H9 (cell line): ENCODE results near the gene SPATA1. TPM values are rescaled to one million over a fixed set of nuclear protein-coding genes. Genes with fewer than 3 reads are reported as not detected.

Experiments
- DNase-seq: peaks from one replicate; pipeline ENCODE4 v3.0.0-alpha.2; 2017
- H2AFZ ChIP-seq: one replicate; pipeline ENCODE4 v1.6.1; 2013; ENCODE audit warnings: mild to moderate bottlenecking, low read length, control low read depth, moderate library complexity
- H2AK5ac ChIP-seq: 2 replicates; pipeline ENCODE4 v1.6.1; 2013; ENCODE audit warnings: low read length, control low read depth, mixed read lengths; ENCODE audit not compliant: insufficient read length
- H2BK120ac ChIP-seq: one replicate; pipeline ENCODE4 v1.6.1; 2013; ENCODE audit warnings: low read depth, mild to moderate bottlenecking, low read length, control low read depth, inconsistent platforms; ENCODE audit not compliant: poor library complexity, severe bottlenecking
- H2BK12ac ChIP-seq: 2 replicates; pipeline ENCODE4 v1.6.1; 2013; ENCODE audit warnings: low read length, control low read depth, mixed read lengths, low read depth; ENCODE audit not compliant: insufficient read length
- H2BK15ac ChIP-seq: 2 replicates; pipeline ENCODE4 v1.6.1; 2013; ENCODE audit warnings: low read depth, low read length, control low read depth
- H2BK20ac ChIP-seq: one replicate; pipeline ENCODE4 v1.6.1; 2013; ENCODE audit warnings: low read depth, mild to moderate bottlenecking, low read length, control low read depth, inconsistent platforms; ENCODE audit not compliant: poor library complexity, severe bottlenecking
- H2BK5ac ChIP-seq: 2 replicates; pipeline ENCODE4 v1.6.1; 2013; ENCODE audit warnings: low read length, control low read depth, mixed read lengths; ENCODE audit not compliant: insufficient read length
- H3K14ac ChIP-seq: 2 replicates; pipeline ENCODE4 v1.6.1; 2013; ENCODE audit warnings: low read length, control low read depth; ENCODE audit not compliant: insufficient read depth
- H3K18ac ChIP-seq: 2 replicates; pipeline ENCODE4 v1.6.1; 2013; ENCODE audit warnings: low read depth, mild to moderate bottlenecking, mixed read lengths, low read length, control low read depth; ENCODE audit not compliant: insufficient read length
- H3K23ac ChIP-seq: 2 replicates; pipeline ENCODE4 v1.6.1; 2013; ENCODE audit warnings: low read length, control low read depth, mixed read lengths, low read depth; ENCODE audit not compliant: insufficient read length
- H3K23me2 ChIP-seq: 2 replicates; pipeline ENCODE4 v1.6.1; 2013; ENCODE audit warnings: low read depth, mild to moderate bottlenecking, mixed read lengths, low read length, control low read depth; ENCODE audit not compliant: insufficient read length, poor library complexity, severe bottlenecking
- H3K27ac ChIP-seq: 2 replicates; pipeline ENCODE4 v1.5.1; 2013; ENCODE audit warnings: low read length, control low read depth, mixed read lengths, low read depth; ENCODE audit not compliant: insufficient read length
- H3K27me3 ChIP-seq: 2 replicates; pipeline ENCODE4 v1.6.1; 2013; ENCODE audit warnings: low read length, control low read depth, inconsistent platforms; ENCODE audit not compliant: insufficient read depth
- H3K4ac ChIP-seq: 2 replicates; pipeline ENCODE4 v1.6.1; 2013; ENCODE audit warnings: low read depth, mild to moderate bottlenecking, control low read depth, inconsistent platforms, low read length, moderate library complexity
- H3K4me1 ChIP-seq: 2 replicates; pipeline ENCODE4 v1.6.1; 2013; ENCODE audit warnings: low read length, control low read depth, inconsistent platforms; ENCODE audit not compliant: insufficient read depth
- H3K4me2 ChIP-seq: 2 replicates; pipeline ENCODE4 v1.6.1; 2013; ENCODE audit warnings: low read length, control low read depth, mixed read lengths; ENCODE audit not compliant: insufficient read length, insufficient read depth
- H3K56ac ChIP-seq: 2 replicates; pipeline ENCODE4 v1.6.1; 2013; ENCODE audit warnings: low read depth, mild to moderate bottlenecking, mixed read lengths, low read length, control low read depth; ENCODE audit not compliant: insufficient read length
- H3K79me1 ChIP-seq: 2 replicates; pipeline ENCODE4 v1.6.1; 2013; ENCODE audit warnings: low read depth, mild to moderate bottlenecking, moderate library complexity, low read length, control low read depth, inconsistent platforms; ENCODE audit not compliant: insufficient read depth, poor library complexity, severe bottlenecking
- H3K79me2 ChIP-seq: 2 replicates; pipeline ENCODE4 v1.6.1; 2013; ENCODE audit warnings: low read length, control low read depth, inconsistent platforms; ENCODE audit not compliant: insufficient read depth
- H3K9ac ChIP-seq: 2 replicates; pipeline ENCODE4 v1.6.1; 2013; ENCODE audit warnings: low read length, control low read depth, mixed read lengths; ENCODE audit not compliant: insufficient read length; ENCODE audit errors: extremely low read depth
- H3K9me3 ChIP-seq: one replicate; pipeline ENCODE4 v1.6.1; 2013; ENCODE audit warnings: low read depth, low read length, inconsistent platforms; ENCODE audit not compliant: control insufficient read depth
- H3T11ph ChIP-seq: one replicate; pipeline ENCODE4 v1.6.1; 2013; ENCODE audit warnings: mild to moderate bottlenecking, low read length, control low read depth, inconsistent platforms
- H4K20me1 ChIP-seq: one replicate; pipeline ENCODE4 v1.6.1; 2013; ENCODE audit not compliant: control insufficient read depth, insufficient read length, insufficient read depth
- H4K5ac ChIP-seq: 2 replicates; pipeline ENCODE4 v1.6.1; 2013; ENCODE audit warnings: low read depth, mild to moderate bottlenecking, mixed read lengths, low read length, control low read depth; ENCODE audit not compliant: insufficient read length
- H4K8ac ChIP-seq: replicated peaks from 2 replicates; pipeline ENCODE4 v1.6.1; 2013; ENCODE audit warnings: low read length, control low read depth, mixed read lengths, low read depth; ENCODE audit not compliant: insufficient read length
- H4K91ac ChIP-seq: 2 replicates; pipeline ENCODE4 v1.6.1; 2013; ENCODE audit warnings: low read depth, mild to moderate bottlenecking, moderate library complexity, mixed read lengths, low read length, control low read depth; ENCODE audit not compliant: insufficient read length
- H3K27ac Mint-ChIP-seq, 3 experiments: 2 replicates in 2 of 3; 3 replicates in 1 of 3; pipeline ENCODE4 v1.8.0; 2020 to 2021; ENCODE audit warnings: mixed read lengths in 3 of 3, mild to moderate bottlenecking in 1 of 3, moderate library complexity in 1 of 3
- H3K27me3 Mint-ChIP-seq: 2 replicates; pipeline ENCODE4 v1.8.0; 2021; ENCODE audit warnings: low read depth, mild to moderate bottlenecking, moderate library complexity, mixed read lengths
- H3K36me3 Mint-ChIP-seq, 3 experiments: 2 replicates in 2 of 3; 3 replicates in 1 of 3; pipeline ENCODE4 v1.8.0; 2020 to 2021; ENCODE audit warnings: low read depth in 3 of 3, mixed read lengths in 3 of 3; ENCODE audit not compliant: insufficient read depth in 1 of 3
- H3K4me1 Mint-ChIP-seq, 2 experiments: 2 replicates each; pipeline ENCODE4 v1.8.0; 2020; ENCODE audit warnings: mixed read lengths in 2 of 2
- H3K4me3 Mint-ChIP-seq, 2 experiments: 2 replicates in 1 of 2; 3 replicates in 1 of 2; pipeline ENCODE4 v1.8.0; 2020 to 2021; ENCODE audit warnings: mild to moderate bottlenecking in 2 of 2, mixed read lengths in 2 of 2, moderate library complexity in 1 of 2
- H3K9me3 Mint-ChIP-seq, 2 experiments: 2 replicates in 1 of 2; 3 replicates in 1 of 2; pipeline ENCODE4 v1.8.0; 2020; ENCODE audit warnings: mild to moderate bottlenecking in 2 of 2, mixed read lengths in 2 of 2, moderate library complexity in 1 of 2
- WGBS: extraction: QIAGEN DNeasy Blood & Tissue Kit; methylation state at CpG from one replicate; pipeline ENCODE4 v1.1.7; 2013; ENCODE audit warnings: missing lambda C conversion rate, low lambda C conversion rate, mixed read lengths; ENCODE audit not compliant: insufficient read length; ENCODE audit errors: extremely low coverage; 5-methylcytosine and 5-hydroxymethylcytosine counted together
- total RNA-seq: library from RNA; stranded (reverse); gene quantifications from 2 replicates; pipeline ENCODE4 v1.2.1, GENCODE V29; 2021
- TF ChIP-seq, protein P1 (sequence below): fragments of 200-600 bp; sonication (generic); conservative IDR thresholded peaks from 3 replicates; pipeline ENCODE4 v1.8.0; 2021; ENCODE audit warnings: antibody characterized with exemption, mild to moderate bottlenecking

The SPATA1 gene
- total RNA-seq, 1 experiment from 2014 or later, result not detected

DNA sequence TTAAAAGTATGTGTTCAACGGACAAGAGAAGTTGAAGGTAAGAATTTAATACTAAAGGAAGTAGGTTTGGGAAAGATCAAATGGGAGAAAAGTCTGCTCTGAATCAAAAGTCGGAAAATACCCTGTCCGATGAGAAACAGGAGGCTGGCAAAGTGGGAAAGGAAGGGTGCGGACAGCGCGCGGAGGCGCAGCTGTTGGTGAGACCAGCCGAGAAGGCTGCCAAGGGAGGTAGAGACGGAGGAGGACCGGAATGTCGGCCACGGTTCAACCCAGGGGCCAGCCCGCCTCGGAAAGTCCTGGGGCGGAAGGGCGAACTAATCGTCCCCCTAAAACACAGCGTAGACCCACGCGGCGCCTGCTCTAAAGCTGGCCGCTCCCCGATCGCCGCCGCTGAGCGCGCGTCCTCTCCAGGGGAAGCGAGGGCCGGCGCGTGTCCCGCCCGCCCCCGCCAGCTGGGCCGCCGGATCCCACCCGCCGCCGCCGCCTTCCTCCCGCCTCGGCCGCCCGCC lies 639 bp upstream of the SPATA1 start:
- peaks cover 16 to 18% of the 10 kb centered on the region in 2 experiments for H3K9me3 Mint-ChIP-seq
- no CpG with 5 or more reads among the region's 47 CpGs for WGBS
- H3K27me3 ChIP-seq, result no peaks in the 10 kb centered on the region
- H3K27me3 Mint-ChIP-seq, result no peaks in the 10 kb centered on the region; the same call in 1 of the 2 replicates
- no peak overlapping the region for H4K8ac ChIP-seq
- H2BK15ac ChIP-seq, result no peak overlapping the region
- H3K9me3 ChIP-seq, result no peaks in the 10 kb centered on the region
- H3K14ac ChIP-seq, result peak overlapping the region; percentile 96; the same call in 1 of the 2 replicates
- no peaks in the 10 kb centered on the region for H4K20me1 ChIP-seq
- H3T11ph ChIP-seq, result no peak overlapping the region
- H3K27ac Mint-ChIP-seq, result peak overlapping the region; percentile 94 to 97 (median 95)
- H2AK5ac ChIP-seq, result no peak overlapping the region
- peaks cover 3% of the 10 kb centered on the region; the same call in 1 of the 2 replicates for H3K4me1 ChIP-seq
- H3K23ac ChIP-seq, result peak overlapping the region; percentile 6
- no peak overlapping the region for H2AFZ ChIP-seq
- H3K4me2 ChIP-seq, result peak overlapping the region; percentile 67
- peaks cover 5 to 19% (median 10%) of the 10 kb centered on the region in 3 experiments; a peak in 6 of 7 replicates for H3K36me3 Mint-ChIP-seq
- peaks cover 8% of the 10 kb centered on the region; the same call in 1 of the 2 replicates for H3K79me2 ChIP-seq
- H4K5ac ChIP-seq, result no peak overlapping the region
- H2BK12ac ChIP-seq, result no peak overlapping the region
- no peak overlapping the region for H2BK5ac ChIP-seq
- peak overlapping the region; percentile 97 for H3K18ac ChIP-seq
- no peak overlapping the region for H2BK120ac ChIP-seq
- no peak for DNase-seq
- H3K23me2 ChIP-seq, result peaks cover 4% of the 10 kb centered on the region
- TF ChIP-seq, protein P1, sequence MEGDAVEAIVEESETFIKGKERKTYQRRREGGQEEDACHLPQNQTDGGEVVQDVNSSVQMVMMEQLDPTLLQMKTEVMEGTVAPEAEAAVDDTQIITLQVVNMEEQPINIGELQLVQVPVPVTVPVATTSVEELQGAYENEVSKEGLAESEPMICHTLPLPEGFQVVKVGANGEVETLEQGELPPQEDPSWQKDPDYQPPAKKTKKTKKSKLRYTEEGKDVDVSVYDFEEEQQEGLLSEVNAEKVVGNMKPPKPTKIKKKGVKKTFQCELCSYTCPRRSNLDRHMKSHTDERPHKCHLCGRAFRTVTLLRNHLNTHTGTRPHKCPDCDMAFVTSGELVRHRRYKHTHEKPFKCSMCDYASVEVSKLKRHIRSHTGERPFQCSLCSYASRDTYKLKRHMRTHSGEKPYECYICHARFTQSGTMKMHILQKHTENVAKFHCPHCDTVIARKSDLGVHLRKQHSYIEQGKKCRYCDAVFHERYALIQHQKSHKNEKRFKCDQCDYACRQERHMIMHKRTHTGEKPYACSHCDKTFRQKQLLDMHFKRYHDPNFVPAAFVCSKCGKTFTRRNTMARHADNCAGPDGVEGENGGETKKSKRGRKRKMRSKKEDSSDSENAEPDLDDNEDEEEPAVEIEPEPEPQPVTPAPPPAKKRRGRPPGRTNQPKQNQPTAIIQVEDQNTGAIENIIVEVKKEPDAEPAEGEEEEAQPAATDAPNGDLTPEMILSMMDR, result no peak
- no peak overlapping the region for H2BK20ac ChIP-seq
- peaks cover 35% of the 10 kb centered on the region in 2 experiments for H3K4me1 Mint-ChIP-seq
- H3K9ac ChIP-seq, result peak overlapping the region; percentile 91
- peak overlapping the region; percentile 97 to 100 for H3K4me3 Mint-ChIP-seq
- H3K56ac ChIP-seq, result no peak overlapping the region
- H3K4ac ChIP-seq, result no peak overlapping the region
- no peaks in the 10 kb centered on the region for H3K79me1 ChIP-seq
- H3K27ac ChIP-seq, result no peak overlapping the region
- no peak overlapping the region for H4K91ac ChIP-seq
